ENCODE measurements around the gene PIP5K1C.

The PIP5K1C gene

GRCh38 chr19:3603121-3603811, 97.0 kb downstream of the PIP5K1C start:
- peak; percentile 93 for DNase-seq (ENCODE audit: low spot score)
- Histone ChIP-seq H3K4me3 (peak overlapping the region; percentile 84), H3K27ac (peak overlapping the region; percentile 92 to 96)
- no peak for TF ChIP-seq CTCF (IDR thresholded peaks at IDR 0.05)

GRCh38 chr19:3601021-3601420, 99.2 kb downstream of the PIP5K1C start:
- Histone ChIP-seq H3K4me3 (no peak overlapping the region), H3K27ac (peak overlapping the region; percentile 23 to 73)
- no peak for DNase-seq (ENCODE audit: low spot score)
- no peak for TF ChIP-seq CTCF (IDR thresholded peaks at IDR 0.05)

GRCh38 chr19:3599776-3600187, 100.5 kb downstream of the PIP5K1C start:
- DNase-seq (ENCODE audit: low spot score) = no peak
- TF ChIP-seq CTCF (IDR thresholded peaks at IDR 0.05) = no peak
- Histone ChIP-seq H3K27ac (peak overlapping the region in 1 of 2 donors; percentile 73), H3K4me3 (no peak overlapping the region)

GRCh38 chr19:3595521-3596061, 104.7 kb downstream of the PIP5K1C start:
- Histone ChIP-seq H3K4me3 (no peak overlapping the region), H3K27ac (no peak overlapping the region)
- TF ChIP-seq CTCF (IDR thresholded peaks at IDR 0.05) = no peak
- no peak for DNase-seq (ENCODE audit: low spot score)

GRCh38 chr19:3593156-3593555, 107.1 kb downstream of the PIP5K1C start:
- no peak overlapping the region for H3K4me3 ChIP-seq
- no peak for DNase-seq (ENCODE audit: low spot score)
- H3K27ac ChIP-seq = peak overlapping the region in 1 of 2 donors; percentile 81
- no peak for TF ChIP-seq CTCF (IDR thresholded peaks at IDR 0.05)

GRCh38 chr19:3591876-3592613, 108.2 kb downstream of the PIP5K1C start:
- no peak for TF ChIP-seq CTCF (IDR thresholded peaks at IDR 0.05)
- Histone ChIP-seq H3K27ac (peak overlapping the region; percentile 24 to 81), H3K4me3 (no peak overlapping the region)
- no peak for DNase-seq (ENCODE audit: low spot score)
